ENCODE data around the gene HOXD12. TPM values are rescaled to one million over a fixed set of nuclear protein-coding genes. Genes with fewer than 3 reads are reported as not detected.

Gene HOXD12
- total RNA-seq, 2 donors from 2014 or later, result not detected

GRCh38 chr2:176122052-176122682 is 22.6 kb downstream of the HOXD12 start:
- DNase-seq (ENCODE audit: low spot score), result no peak
- no peak for TF ChIP-seq CTCF (IDR thresholded peaks at IDR 0.05)
- Histone ChIP-seq H3K27me3 (replicated peaks; ENCODE audit: insufficient read depth) (peaks cover 49% of the 10 kb centered on the region), H3K4me1 (ENCODE audit: control insufficient read depth in 1 of 2, low read depth in 2 of 2) (peaks cover 7 to 22% of the 10 kb centered on the region in 2 donors), H3K4me3 (peak overlapping the region; percentile 72), H3K27ac (peak overlapping the region in 1 of 2 donors; percentile 10), H3K9me3 (no peaks in the 10 kb centered on the region), H3K36me3 (no peaks in the 10 kb centered on the region)
- no peak for ATAC-seq (ENCODE audit: insufficient number of reproducible peaks, low FRiP score, low read depth)

GRCh38 chr2:176122683-176123410 is 23.3 kb downstream of the HOXD12 start, which contains the start of gene HOXD9:
Gene HOXD9, plus strand, starts transcription at chr2:176122719. Its CDS starts 50 bp downstream, at chr2:176122769.
- Histone ChIP-seq H3K36me3 (no peaks in the 10 kb centered on the region), H3K4me3 (peak within 1 kb of the TSS; percentile 72), H3K27ac (peak within 1 kb of the TSS in 1 of 2 donors; percentile 10), H3K9me3 (no peaks in the 10 kb centered on the region), H3K27me3 (replicated peaks; ENCODE audit: insufficient read depth) (peaks cover 42% of the 10 kb centered on the region), H3K4me1 (ENCODE audit: control insufficient read depth in 1 of 2, low read depth in 2 of 2) (peaks cover 7 to 29% of the 10 kb centered on the region in 2 donors)
- no peak for ATAC-seq (ENCODE audit: insufficient number of reproducible peaks, low FRiP score, low read depth)
- DNase-seq (ENCODE audit: low spot score), result no peak
- no peak for TF ChIP-seq CTCF (IDR thresholded peaks at IDR 0.05)

- TF ChIP-seq CTCF (IDR thresholded peaks at IDR 0.05), result no peak
- H3K27me3 ChIP-seq (replicated peaks; ENCODE audit: insufficient read depth), result peaks cover 35% of the 10 kb centered on the region
Measured at GRCh38 chr2:176123411-176124109, 24.0 kb downstream of the HOXD12 start.

GRCh38 chr2:176124110-176124946 is 24.7 kb downstream of the HOXD12 start:
- H3K9me3 ChIP-seq, result no peaks in the 10 kb centered on the region
- TF ChIP-seq CTCF (IDR thresholded peaks at IDR 0.05), result no peak
- no peaks in the 10 kb centered on the region for H3K36me3 ChIP-seq
- no peak overlapping the region for H3K4me3 ChIP-seq
- no peak for DNase-seq (ENCODE audit: low spot score)
- ATAC-seq (ENCODE audit: insufficient number of reproducible peaks, low FRiP score, low read depth), result no peak
- H3K27me3 ChIP-seq (replicated peaks; ENCODE audit: insufficient read depth), result peaks cover 34% of the 10 kb centered on the region
- no peak overlapping the region for H3K27ac ChIP-seq
- peaks cover 7 to 42% of the 10 kb centered on the region in 2 donors for H3K4me1 ChIP-seq (ENCODE audit: control insufficient read depth in 1 of 2, low read depth in 2 of 2)

More at GRCh38 chr2:176123411-176124109, 24.0 kb downstream of the HOXD12 start:
- Histone ChIP-seq H3K36me3 (no peaks in the 10 kb centered on the region), H3K9me3 (no peaks in the 10 kb centered on the region), H3K4me3 (peak overlapping the region; percentile 72), H3K27ac (no peak overlapping the region), H3K4me1 (ENCODE audit: control insufficient read depth in 1 of 2, low read depth in 2 of 2) (peaks cover 7 to 34% of the 10 kb centered on the region in 2 donors)
- ATAC-seq (ENCODE audit: insufficient number of reproducible peaks, low FRiP score, low read depth) (no peak), DNase-seq (ENCODE audit: low spot score) (no peak)
